Uterus (tissue), 4 donors: ENCODE results near the gene NAXE. TPM values are rescaled to one million over a fixed set of nuclear protein-coding genes. Genes with fewer than 3 reads are reported as not detected.

Experiments used
- DNase-seq, 2 donors: peaks; one replicate each; pipeline ENCODE4 v3.0.0-alpha.2; 2019 to 2020
- H3K27ac ChIP-seq, 2 donors: fragments of 200-600 bp; sonication (generic); 1 replicate in 1 of 2; 2 replicates in 1 of 2; pipeline ENCODE4 v1.5.1; 2016 to 2018
- H3K27me3 ChIP-seq, 2 donors: fragments of 200-600 bp; sonication (generic); one replicate each; pipeline ENCODE4 v1.5.1; 2018 to 2019; ENCODE audit warnings: control low read depth in 1 of 2
- H3K36me3 ChIP-seq, 2 donors: fragments of 200-600 bp; sonication (generic); one replicate each; pipeline ENCODE4 v1.5.1; 2019; ENCODE audit warnings: control low read depth in 1 of 2
- H3K4me1 ChIP-seq, 2 donors: fragments of 200-600 bp; sonication (generic); one replicate each; pipeline ENCODE4 v1.5.1; 2018 to 2019; ENCODE audit warnings: control low read depth in 1 of 2
- H3K4me3 ChIP-seq, 2 donors: fragments of 200-600 bp; sonication (generic); 1 replicate in 1 of 2; 2 replicates in 1 of 2; pipeline ENCODE4 v1.5.1; 2018 to 2019; ENCODE audit warnings: mild to moderate bottlenecking in 1 of 2
- H3K9me3 ChIP-seq, 2 donors: fragments of 200-600 bp; sonication (generic); one replicate each; pipeline ENCODE4 v1.5.1; 2019; ENCODE audit warnings: control low read depth in 1 of 2
- POLR2A ChIP-seq, 2 donors: fragments of 450-650 bp; IDR thresholded peaks; one replicate each; pipeline ENCODE4 v1.6.1; 2016; ENCODE audit warnings: antibody characterized with exemption in 2 of 2, mild to moderate bottlenecking in 1 of 2, moderate library complexity in 1 of 2
- intact Hi-C: fragments of 100-400 bp; cut with DNase I; formaldehyde crosslinking; loops from one replicate; pipeline ENCODE4 v1.15.1; 2023; ENCODE audit warnings: low total_unique reads
- total RNA-seq, 4 donors: library from RNA; depleted of rRNA in 3 of 4; stranded (reverse); fragments of >200 nt in 3 of 4; gene quantifications; one replicate each; pipeline versions ENCODE4 v1.1.0 to v1.2.4, GENCODE V29; 2014 to 2023
- TF ChIP-seq, protein P1 (sequence below), 4 experiments: fragments of 200-600 bp in 2 of 4; fragments of 450-650 bp in 2 of 4; sonication (generic) in 2 of 4; IDR thresholded peaks; one replicate each; pipeline ENCODE4 v1.5.1; 2016 to 2019; ENCODE audit warnings: antibody characterized with exemption in 4 of 4, mild to moderate bottlenecking in 2 of 4, moderate library complexity in 1 of 4
- donor health status: DM: yes; HTN: yes; CAD: no.

The NAXE gene
- total RNA-seq, 4 donors from 2014 or later = 39.5 to 74.4 (median 52.2) TPM

DNA sequence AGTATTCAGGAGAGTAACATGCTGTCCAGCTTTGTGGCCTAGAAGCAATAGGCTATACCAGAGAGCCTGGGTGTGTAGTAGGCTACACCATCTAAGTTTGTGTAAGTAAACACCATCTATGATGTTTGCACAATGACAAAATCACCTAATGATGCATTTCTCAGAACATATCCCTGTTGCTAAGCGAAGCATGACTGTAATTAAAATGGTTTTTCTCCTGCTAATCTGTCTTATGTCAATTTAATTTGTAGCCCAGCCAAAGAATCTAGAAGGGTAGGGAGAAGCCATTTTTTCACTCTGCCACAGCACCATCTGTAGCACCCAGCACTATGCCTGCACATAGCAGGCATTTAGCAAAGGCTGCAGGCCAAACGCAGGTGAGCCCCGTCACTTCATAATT lies 14.0 kb upstream of the NAXE start:
- H3K27ac ChIP-seq = no peak overlapping the region
- H3K27me3 ChIP-seq = no peaks in the 10 kb centered on the region
- no peaks in the 10 kb centered on the region for H3K9me3 ChIP-seq
- TF ChIP-seq POLR2A (IDR thresholded peaks at IDR 0.05) = no peak
- TF ChIP-seq, protein P1, sequence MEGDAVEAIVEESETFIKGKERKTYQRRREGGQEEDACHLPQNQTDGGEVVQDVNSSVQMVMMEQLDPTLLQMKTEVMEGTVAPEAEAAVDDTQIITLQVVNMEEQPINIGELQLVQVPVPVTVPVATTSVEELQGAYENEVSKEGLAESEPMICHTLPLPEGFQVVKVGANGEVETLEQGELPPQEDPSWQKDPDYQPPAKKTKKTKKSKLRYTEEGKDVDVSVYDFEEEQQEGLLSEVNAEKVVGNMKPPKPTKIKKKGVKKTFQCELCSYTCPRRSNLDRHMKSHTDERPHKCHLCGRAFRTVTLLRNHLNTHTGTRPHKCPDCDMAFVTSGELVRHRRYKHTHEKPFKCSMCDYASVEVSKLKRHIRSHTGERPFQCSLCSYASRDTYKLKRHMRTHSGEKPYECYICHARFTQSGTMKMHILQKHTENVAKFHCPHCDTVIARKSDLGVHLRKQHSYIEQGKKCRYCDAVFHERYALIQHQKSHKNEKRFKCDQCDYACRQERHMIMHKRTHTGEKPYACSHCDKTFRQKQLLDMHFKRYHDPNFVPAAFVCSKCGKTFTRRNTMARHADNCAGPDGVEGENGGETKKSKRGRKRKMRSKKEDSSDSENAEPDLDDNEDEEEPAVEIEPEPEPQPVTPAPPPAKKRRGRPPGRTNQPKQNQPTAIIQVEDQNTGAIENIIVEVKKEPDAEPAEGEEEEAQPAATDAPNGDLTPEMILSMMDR (IDR thresholded peaks at IDR 0.05) = no peak
- H3K4me3 ChIP-seq = no peak overlapping the region
- no peak for DNase-seq
- intact Hi-C loops = no loop called here
- H3K36me3 ChIP-seq = no peaks in the 10 kb centered on the region
- H3K4me1 ChIP-seq = no peaks in the 10 kb centered on the region

DNA sequence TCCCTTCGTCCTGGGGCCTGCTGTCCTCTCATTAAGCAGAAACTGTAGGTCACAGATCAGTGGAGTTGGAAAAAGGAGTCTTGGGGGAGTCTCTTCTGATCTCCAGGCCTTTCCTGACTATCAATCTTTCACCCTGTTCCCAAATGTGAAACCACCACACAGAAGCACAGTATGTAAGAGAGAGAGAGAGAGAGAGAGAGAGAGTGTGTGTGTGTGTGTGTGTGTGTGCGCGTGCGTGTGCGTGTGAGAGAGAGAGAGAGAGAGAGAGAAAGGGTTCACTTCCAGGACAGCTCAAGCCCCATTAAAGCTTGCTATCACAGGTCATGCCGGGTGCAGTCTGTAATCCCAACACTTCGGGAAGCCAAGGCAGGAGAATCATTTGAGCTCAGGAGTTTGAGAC lies 13.5 kb upstream of the NAXE start:
- H3K4me1 ChIP-seq = no peaks in the 10 kb centered on the region
- H3K27ac ChIP-seq = no peak overlapping the region
- no peaks in the 10 kb centered on the region for H3K9me3 ChIP-seq
- no peak for DNase-seq
- H3K4me3 ChIP-seq = no peak overlapping the region
- no peaks in the 10 kb centered on the region for H3K36me3 ChIP-seq
- intact Hi-C loops = no loop called here
- H3K27me3 ChIP-seq = no peaks in the 10 kb centered on the region
- TF ChIP-seq POLR2A (IDR thresholded peaks at IDR 0.05) = no peak
- TF ChIP-seq, protein P1 (IDR thresholded peaks at IDR 0.05) = no peak

DNA sequence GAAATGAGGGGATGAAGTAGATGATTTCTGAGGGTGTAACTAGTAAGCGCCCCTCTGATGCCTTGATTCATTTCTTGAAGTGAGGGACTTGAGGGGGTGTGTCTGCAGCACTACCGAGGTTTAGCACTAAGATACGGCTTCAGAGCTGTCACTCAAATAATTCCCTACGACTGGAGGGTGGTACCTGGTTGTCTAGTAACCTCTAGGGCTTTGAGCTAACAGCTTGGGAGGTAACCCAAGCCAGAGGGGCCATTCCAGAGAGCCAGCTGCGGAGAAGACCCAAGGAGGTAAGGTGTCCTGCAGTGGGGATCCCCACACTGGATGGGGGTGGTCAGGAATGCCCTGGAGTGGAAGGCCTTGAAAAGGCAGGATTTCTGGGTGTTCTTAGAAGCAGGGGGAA lies 12.1 kb upstream of the NAXE start, which contains the start of gene TTC24:
Gene TTC24, plus strand, starts transcription at position 252 of the 400 bp plus-strand sequence. CDS start 1,642 bp downstream, outside the sequence.
- Histone ChIP-seq H3K36me3 (no peaks in the 10 kb centered on the region), H3K4me1 (no peaks in the 10 kb centered on the region), H3K27ac (no peak within 1 kb of the TSS), H3K9me3 (no peaks in the 10 kb centered on the region), H3K27me3 (no peaks in the 10 kb centered on the region), H3K4me3 (no peak within 1 kb of the TSS)
- intact Hi-C loops = no loop called here
- DNase-seq = no peak
- TF ChIP-seq, protein P1 (IDR thresholded peaks at IDR 0.05) = no peak
- TF ChIP-seq POLR2A (IDR thresholded peaks at IDR 0.05) = no peak

DNA sequence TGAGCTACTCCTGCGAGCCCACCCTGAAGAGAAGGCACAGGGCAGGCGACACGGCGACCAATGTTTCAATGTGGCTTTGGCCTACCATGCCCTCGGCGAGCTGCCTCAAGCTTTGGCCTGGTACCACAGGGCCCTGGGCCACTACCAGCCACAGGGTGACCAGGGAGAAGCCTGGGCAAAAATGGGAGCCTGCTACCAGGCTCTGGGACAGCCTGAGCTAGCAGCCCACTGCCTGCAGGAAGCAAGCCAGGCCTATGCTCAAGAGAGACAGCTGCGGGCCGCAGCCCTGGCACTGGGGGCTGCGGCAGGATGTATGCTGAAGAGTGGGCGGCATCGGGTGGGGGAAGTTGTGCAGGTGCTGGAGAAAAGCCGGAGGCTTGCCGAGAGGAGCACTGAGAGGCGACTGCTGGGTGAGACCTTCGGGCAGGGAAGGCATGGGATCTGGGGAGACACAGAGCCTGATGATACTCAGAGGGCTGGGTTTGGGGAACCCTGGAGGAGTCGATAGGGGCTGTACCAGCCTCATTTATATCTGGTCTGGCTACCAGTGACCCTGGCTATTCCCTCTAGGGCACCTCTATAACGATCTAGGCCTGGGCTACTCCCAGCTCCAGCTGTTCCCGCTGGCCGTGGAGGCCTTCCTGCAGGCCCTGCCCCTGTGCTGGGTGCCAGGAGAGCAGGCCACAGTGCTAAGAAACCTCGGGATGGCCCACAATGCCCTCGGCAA lies 9.8 kb upstream of the NAXE start:
- DNase-seq = no peak
- Histone ChIP-seq H3K36me3 (no peaks in the 10 kb centered on the region), H3K9me3 (no peaks in the 10 kb centered on the region), H3K4me3 (no peak overlapping the region), H3K4me1 (no peaks in the 10 kb centered on the region), H3K27me3 (no peaks in the 10 kb centered on the region), H3K27ac (no peak overlapping the region)
- intact Hi-C loops = no loop called here
- TF ChIP-seq POLR2A (IDR thresholded peaks at IDR 0.05) = no peak
- TF ChIP-seq, protein P1 (IDR thresholded peaks at IDR 0.05) = no peak

DNA sequence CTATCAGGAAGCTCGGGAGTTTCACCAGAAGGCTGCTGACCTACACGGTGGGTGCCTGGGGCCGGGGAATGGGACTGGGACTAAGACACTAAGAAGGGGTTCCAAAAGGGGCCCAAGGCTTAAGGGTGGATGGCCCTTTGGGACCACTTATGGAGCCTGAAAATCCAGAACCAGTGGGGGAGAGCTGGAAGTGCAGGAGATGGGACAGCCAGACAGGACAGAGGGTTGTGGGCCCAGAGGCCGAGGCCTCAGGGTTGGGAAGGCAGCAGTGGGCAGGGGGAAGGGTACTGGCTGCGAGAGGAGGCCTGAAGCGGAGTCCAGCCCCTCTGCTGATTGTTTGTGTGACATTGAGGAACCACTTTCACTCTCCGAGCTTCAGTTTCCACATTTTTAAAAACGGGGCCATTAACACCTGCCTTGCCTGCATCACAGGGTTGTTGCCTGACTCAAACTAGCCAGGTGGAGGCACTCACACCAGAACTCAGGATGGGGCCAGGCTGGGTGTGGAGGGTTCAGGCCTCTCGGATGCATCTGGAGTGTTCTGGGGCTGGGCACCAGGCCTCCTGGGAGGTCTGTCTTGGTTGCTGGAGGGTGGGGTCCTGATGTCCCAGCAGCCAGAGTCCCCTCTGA lies 9.1 kb upstream of the NAXE start:
- no peak for TF ChIP-seq POLR2A (IDR thresholded peaks at IDR 0.05)
- TF ChIP-seq, protein P1 (IDR thresholded peaks at IDR 0.05) = no peak
- no peak overlapping the region for H3K27ac ChIP-seq
- no peaks in the 10 kb centered on the region for H3K9me3 ChIP-seq
- H3K4me1 ChIP-seq = no peaks in the 10 kb centered on the region
- DNase-seq = no peak
- intact Hi-C loops = no loop called here
- H3K4me3 ChIP-seq = no peak overlapping the region
- H3K36me3 ChIP-seq = no peaks in the 10 kb centered on the region
- H3K27me3 ChIP-seq = no peaks in the 10 kb centered on the region
